Adrenal gland (tissue), 12 donors: ENCODE data around the gene TMEM38A. TPM values are rescaled to one million over a fixed set of nuclear protein-coding genes. Genes with fewer than 3 reads are reported as not detected.
A peak's percentile ranks its signal among the peaks of the same experiment; 100 is the strongest.

Source experiments
- DNase-seq, 7 donors: peaks; one replicate each; pipeline ENCODE4 v3.0.0-alpha.2; 2019 to 2020
- H3K27ac ChIP-seq, 5 donors: fragments of 200-600 bp; sonication (generic) in 4 of 5; 1 replicate in 3 of 5; 2 replicates in 2 of 5; pipeline versions ENCODE4 v1.5.1 to v1.8.0; 2016 to 2020; ENCODE audit warnings: mild to moderate bottlenecking in 1 of 5
- H3K27me3 ChIP-seq: fragments of 200-600 bp; 2 replicates; pipeline ENCODE4 v1.8.0; 2021
- H3K36me3 ChIP-seq, 2 donors: fragments of 200-600 bp; replicated peaks in 1 of 2; 1 replicate in 1 of 2; 2 replicates in 1 of 2; pipeline versions ENCODE4 v1.5.1 to v1.8.0; 2018 to 2022
- H3K4me1 ChIP-seq, 2 donors: fragments of 200-600 bp; replicated peaks in 1 of 2; 1 replicate in 1 of 2; 2 replicates in 1 of 2; pipeline versions ENCODE4 v1.5.1 to v1.8.0; 2018 to 2021
- H3K4me3 ChIP-seq, 4 donors: fragments of 200-600 bp; sonication (generic) in 3 of 4; one replicate each; pipeline ENCODE4 v1.5.1; 2016 to 2018
- H3K9me3 ChIP-seq, 3 donors: fragments of 200-600 bp; sonication (generic) in 1 of 3; replicated peaks in 1 of 3; 1 replicate in 2 of 3; 2 replicates in 1 of 3; pipeline versions ENCODE4 v1.5.1 to v1.8.0; 2016 to 2021
- CTCF ChIP-seq, 6 experiments: fragments of 450-650 bp in 4 of 6; fragments of 200-600 bp in 2 of 6; sonication (generic) in 1 of 6; IDR thresholded peaks; 1 replicate in 5 of 6; 2 replicates in 1 of 6; pipeline versions ENCODE4 v1.5.1 to v1.8.0; 2016 to 2021; ENCODE audit warnings: antibody characterized with exemption in 6 of 6, mild to moderate bottlenecking in 2 of 6, moderate library complexity in 1 of 6
- POLR2A ChIP-seq, 2 donors: fragments of 450-650 bp; IDR thresholded peaks; one replicate each; pipeline ENCODE4 v1.6.1; 2017; ENCODE audit warnings: antibody characterized with exemption in 2 of 2, mild to moderate bottlenecking in 2 of 2, moderate library complexity in 1 of 2
- WGBS, 4 donors: extraction: QIAGEN DNeasy Blood & Tissue Kit in 2 of 4; methylation state at CpG; one replicate each; pipeline versions ENCODE4 v1.1.5 to v1.1.7; 2013 to 2017; 5-methylcytosine and 5-hydroxymethylcytosine counted together
- intact Hi-C, 2 donors: fragments of 100-400 bp; cut with DNase I; formaldehyde crosslinking; loops; one replicate each; pipeline versions ENCODE4 v1.14.1 to v1.15.0; 2022 to 2023
- polyA plus RNA-seq, 3 donors: library from polyadenylated mRNA; stranded (reverse); fragments of 200-250 nt in 2 of 3; fragments of 350-450 nt in 1 of 3; fragmentation: Illumina TruSeq in 1 of 3; extraction: RNeasy Lipid Tissue Mini Kit (QIAGEN cat#74804) in 1 of 3; gene quantifications; one replicate each; pipeline ENCODE4 v1.2.3, GENCODE V29; 2013 to 2014
- total RNA-seq, 9 donors: library from RNA; depleted of rRNA in 4 of 9; stranded (reverse); fragments of >200 nt in 4 of 9; fragments of 120-200 nt in 1 of 9; fragmentation: NEBNext Ultra II Directional in 1 of 9; extraction: Animal tissue kit (Norgen Biotek cat#: 25700) in 1 of 9; gene quantifications; one replicate each; pipeline versions ENCODE4 v1.1.0 to v1.2.4, GENCODE V29; 2013 to 2023
- donor health status: healthy with polysubstance abuse.
- donor health status: Bipolar disorder and iron deficiency.
- donor health status: DM: yes; HTN: yes; CAD: no.
- donor health status: DM: no; HTN: no; CAD: no.
- donor health status: DM: no; HTN: no; CAD: no.
- donor health status: DM: yes; HTN: yes; CAD: no.

The TMEM38A gene
- total and polyA plus RNA-seq, 12 donors: 2.2 to 10.4 (median 5.9) TPM

GRCh38 chr19:16628984-16629691, 31.8 kb upstream of the TMEM38A start:
- Histone ChIP-seq H3K27ac (peak overlapping the region; percentile 87 to 99 (median 96)), H3K4me1 (peaks cover 25 to 42% of the 10 kb centered on the region in 2 donors), H3K27me3 (no peaks in the 10 kb centered on the region), H3K9me3 (no peaks in the 10 kb centered on the region), H3K4me3 (peak overlapping the region in 3 of 4 donors; percentile 60 to 87 (median 81)), H3K36me3 (peaks cover 0 to 22% of the 10 kb centered on the region in 2 donors)
- peak; percentile 37 to 80 (median 68) for DNase-seq
- intact Hi-C loops: loop anchor here in 1 of 2 donors (10.0 kb wide), 1 partner anchor 54 kb away; the partner anchor contains the start of gene SLC35E1
- peak in 1 of 2 donors; percentile 20 for TF ChIP-seq POLR2A (IDR thresholded peaks at IDR 0.05)
- no peak for TF ChIP-seq CTCF (IDR thresholded peaks at IDR 0.05)
- 2 to 5% (median 4%) methylated on average over 14 to 23 of the region's 23 CpGs for WGBS, 4 donors

- DNase-seq: no peak
- no peak for TF ChIP-seq CTCF (IDR thresholded peaks at IDR 0.05)
- no peak for TF ChIP-seq POLR2A (IDR thresholded peaks at IDR 0.05)
- H3K9me3 ChIP-seq: no peaks in the 10 kb centered on the region
- no peak overlapping the region for H3K4me3 ChIP-seq
- no peaks in the 10 kb centered on the region for H3K27me3 ChIP-seq
- H3K27ac ChIP-seq: no peak overlapping the region
- peaks cover 12 to 19% of the 10 kb centered on the region in 2 donors for H3K4me1 ChIP-seq
- H3K36me3 ChIP-seq: peaks cover 0 to 27% of the 10 kb centered on the region in 2 donors
- WGBS, 4 donors: 88 to 94% (median 92%) methylated on average over 6 of the region's 6 CpGs
- intact Hi-C loops: no loop called here
Observed at GRCh38 chr19:16631465-16631864, 29.5 kb upstream of the TMEM38A start.

GRCh38 chr19:16637535-16637934, 23.4 kb upstream of the TMEM38A start:
- H3K9me3 ChIP-seq: no peaks in the 10 kb centered on the region
- no peak for TF ChIP-seq POLR2A (IDR thresholded peaks at IDR 0.05)
- no peak for TF ChIP-seq CTCF (IDR thresholded peaks at IDR 0.05)
- H3K36me3 ChIP-seq: peaks cover 0 to 48% of the 10 kb centered on the region in 2 donors
- no peaks in the 10 kb centered on the region for H3K27me3 ChIP-seq
- H3K4me3 ChIP-seq: no peak overlapping the region
- peak overlapping the region in 1 of 5 donors; percentile 17 for H3K27ac ChIP-seq
- DNase-seq: no peak
- intact Hi-C loops: no loop called here
- peaks cover 0 to 8% of the 10 kb centered on the region in 2 donors for H3K4me1 ChIP-seq

GRCh38 chr19:16638666-16639065, 22.3 kb upstream of the TMEM38A start:
- no peaks in the 10 kb centered on the region for H3K9me3 ChIP-seq
- H3K36me3 ChIP-seq: peaks cover 0 to 51% of the 10 kb centered on the region in 2 donors
- intact Hi-C loops: no loop called here
- WGBS, 4 donors: 93 to 100% (median 97%) methylated on average over 1 of the region's 1 CpG
- DNase-seq: no peak
- no peaks in the 10 kb centered on the region for H3K27me3 ChIP-seq
- peaks cover 0 to 8% of the 10 kb centered on the region in 2 donors for H3K4me1 ChIP-seq
- H3K4me3 ChIP-seq: no peak overlapping the region
- no peak overlapping the region for H3K27ac ChIP-seq
- no peak for TF ChIP-seq POLR2A (IDR thresholded peaks at IDR 0.05)
- no peak for TF ChIP-seq CTCF (IDR thresholded peaks at IDR 0.05)
